Activated CD8-positive, alpha-beta T cell treated with anti-CD3 and anti-CD28 coated beads for 36 hours (primary cell): ENCODE data around the gene COL18A1. TPM values are rescaled to one million over a fixed set of nuclear protein-coding genes. Genes with fewer than 3 reads are reported as not detected.

Experiments
- ATAC-seq: fragments of 200-7000 bp; cut with Tn5 transposase; one replicate; pipeline ENCODE4 v1.10.0; 2021; ENCODE audit warnings: mild to moderate bottlenecking, moderate library complexity
- CTCF ChIA-PET: fragments of 350-600 bp; sonication (Branson Sonifier 250); formaldehyde crosslinking; loops from one replicate; lab custom pipeline; 2021; ENCODE audit warnings: antibody characterized with exemption; lab: Charles Lee
- POLR2A ChIA-PET: fragments of 350-600 bp; sonication (Branson Sonifier 250); formaldehyde crosslinking; loops from one replicate; lab custom pipeline; 2021; ENCODE audit warnings: antibody characterized with exemption; lab: Charles Lee
- DNase-seq: peaks from one replicate; pipeline ENCODE4 v3.0.0-alpha.2; 2020
- H3K27ac Mint-ChIP-seq: one replicate; pipeline ENCODE4 v1.8.0; 2021; ENCODE audit warnings: mild to moderate bottlenecking, mixed read lengths
- H3K27me3 Mint-ChIP-seq: one replicate; pipeline ENCODE4 v1.8.0; 2021; ENCODE audit warnings: mixed read lengths
- H3K36me3 Mint-ChIP-seq: one replicate; pipeline ENCODE4 v1.8.0; 2021; ENCODE audit warnings: low read depth, mixed read lengths
- H3K4me1 Mint-ChIP-seq: one replicate; pipeline ENCODE4 v1.8.0; 2021; ENCODE audit warnings: low read depth, mixed read lengths
- H3K4me3 Mint-ChIP-seq: one replicate; pipeline ENCODE4 v1.8.0; 2021; ENCODE audit warnings: mild to moderate bottlenecking, moderate library complexity, mixed read lengths
- H3K9me3 Mint-ChIP-seq: one replicate; pipeline ENCODE4 v1.8.0; 2021; ENCODE audit warnings: mixed read lengths
- CTCF ChIP-seq: fragments of 200-600 bp; IDR thresholded peaks from one replicate; pipeline ENCODE4 v1.8.0; 2022; ENCODE audit warnings: antibody characterized with exemption, mild to moderate bottlenecking
- intact Hi-C: fragments of 100-400 bp; cut with micrococcal nuclease; formaldehyde crosslinking; loops from one replicate; pipeline ENCODE4 v1.10.0; 2022
- total RNA-seq, 2 experiments: library from RNA; stranded (reverse); gene quantifications; one replicate each; pipeline ENCODE4 v1.2.3, GENCODE V29; 2021

The COL18A1 gene
- total RNA-seq, 2 experiments from 2014 or later, result 9.4 to 9.7 TPM

- Mint-ChIP-seq H3K4me1 (no peaks in the 10 kb centered on the region), H3K36me3 (no peaks in the 10 kb centered on the region), H3K27ac (no peak overlapping the region), H3K27me3 (peaks cover 3% of the 10 kb centered on the region), H3K9me3 (no peaks in the 10 kb centered on the region), H3K4me3 (no peak overlapping the region)
- no peak for TF ChIP-seq CTCF
- intact Hi-C loops, result no loop called here
- DNase-seq, result no peak
- ChIA-PET POLR2A (no interaction called here), CTCF (no interaction called here)
- ATAC-seq, result no peak
These were observed 10.4 kb downstream of the COL18A1 start for GRCh38 chr21:45415188-45415942.

GRCh38 chr21:45415943-45416611 is 11.1 kb downstream of the COL18A1 start:
- no peak overlapping the region for H3K4me3 Mint-ChIP-seq
- H3K27me3 Mint-ChIP-seq, result peaks cover 3% of the 10 kb centered on the region
- no peaks in the 10 kb centered on the region for H3K9me3 Mint-ChIP-seq
- no peaks in the 10 kb centered on the region for H3K36me3 Mint-ChIP-seq
- ChIA-PET CTCF (interaction anchor here (0.6 kb wide), 1 partner anchor 541 kb away, joined by 3 read pairs; no protein-coding TSS in a partner anchor), POLR2A (no interaction called here)
- DNase-seq (no peak), ATAC-seq (no peak)
- no peak for TF ChIP-seq CTCF
- no peak overlapping the region for H3K27ac Mint-ChIP-seq
- no peaks in the 10 kb centered on the region for H3K4me1 Mint-ChIP-seq
- intact Hi-C loops, result no loop called here

- H3K36me3 Mint-ChIP-seq, result no peaks in the 10 kb centered on the region
- no peak overlapping the region for H3K27ac Mint-ChIP-seq
- ATAC-seq (no peak), DNase-seq (no peak)
- CTCF ChIA-PET, result interaction anchor here (0.6 kb wide), 1 partner anchor 541 kb away, joined by 3 read pairs; no protein-coding TSS in a partner anchor
- POLR2A ChIA-PET, result no interaction called here
- TF ChIP-seq CTCF, result no peak
- no peaks in the 10 kb centered on the region for H3K4me1 Mint-ChIP-seq
- H3K9me3 Mint-ChIP-seq, result no peaks in the 10 kb centered on the region
- intact Hi-C loops, result no loop called here
- H3K4me3 Mint-ChIP-seq, result no peak overlapping the region
- peaks cover 3% of the 10 kb centered on the region for H3K27me3 Mint-ChIP-seq
These were observed 11.7 kb downstream of the COL18A1 start for GRCh38 chr21:45416620-45417019.

- no peak for TF ChIP-seq CTCF
- no peaks in the 10 kb centered on the region for H3K36me3 Mint-ChIP-seq
- DNase-seq, result no peak
- no peaks in the 10 kb centered on the region for H3K4me1 Mint-ChIP-seq
- ATAC-seq, result no peak
- ChIA-PET POLR2A (no interaction called here), CTCF (no interaction called here)
- intact Hi-C loops, result no loop called here
- no peaks in the 10 kb centered on the region for H3K9me3 Mint-ChIP-seq
- H3K27me3 Mint-ChIP-seq, result peaks cover 3% of the 10 kb centered on the region
- no peak overlapping the region for H3K27ac Mint-ChIP-seq
- H3K4me3 Mint-ChIP-seq, result no peak overlapping the region
These were observed 12.4 kb downstream of the COL18A1 start for GRCh38 chr21:45417256-45417950.

- Mint-ChIP-seq H3K4me3 (no peak overlapping the region), H3K27ac (no peak overlapping the region), H3K4me1 (no peaks in the 10 kb centered on the region), H3K36me3 (no peaks in the 10 kb centered on the region), H3K9me3 (no peaks in the 10 kb centered on the region), H3K27me3 (peaks cover 1% of the 10 kb centered on the region)
- TF ChIP-seq CTCF, result no peak
- no peak for DNase-seq
- ATAC-seq, result no peak
- intact Hi-C loops, result no loop called here
- POLR2A ChIA-PET, result no interaction called here
- CTCF ChIA-PET, result no interaction called here
These were observed 13.0 kb downstream of the COL18A1 start for GRCh38 chr21:45417951-45418300.
